ENCODE data around the gene AP2A2. TPM values are rescaled to one million over a fixed set of nuclear protein-coding genes. Genes with fewer than 3 reads are reported as not detected.

AP2A2 gene
- total RNA-seq, 1 donor from 2014 or later: 105 TPM

- H3K4me3 Mint-ChIP-seq (ENCODE audit: unreplicated experiment): no peak overlapping the region
- H3K27ac Mint-ChIP-seq (ENCODE audit: unreplicated experiment): peak overlapping the region; percentile 58
Observed at GRCh38 chr11:995752-996420, 70.2 kb downstream of the AP2A2 start.

GRCh38 chr11:996681-997080, 71.0 kb downstream of the AP2A2 start:
- Mint-ChIP-seq H3K27ac (ENCODE audit: unreplicated experiment) (peak overlapping the region; percentile 64), H3K36me3 (ENCODE audit: low read depth, unreplicated experiment) (peaks cover 12% of the 10 kb centered on the region), H3K27me3 (ENCODE audit: low read depth, unreplicated experiment) (no peaks in the 10 kb centered on the region), H3K4me1 (ENCODE audit: low read depth, unreplicated experiment) (peaks cover 3% of the 10 kb centered on the region), H3K9me3 (ENCODE audit: unreplicated experiment) (no peaks in the 10 kb centered on the region), H3K4me3 (ENCODE audit: unreplicated experiment) (peak overlapping the region; percentile 15)
- no peaks in the 10 kb centered on the region for H3K4me1 ChIP-seq (ENCODE audit: insufficient read depth, low read length)
- TF ChIP-seq CTCF (IDR thresholded peaks at IDR 0.05; ENCODE audit: insufficient read depth, low read depth, low read length) (no peak), EZH2 (IDR thresholded peaks at IDR 0.05; ENCODE audit: insufficient read depth, low read length) (no peak)
- no peaks in the 10 kb centered on the region for H3K27me3 ChIP-seq (ENCODE audit: insufficient read depth, low read length)
- H3K4me3 ChIP-seq (ENCODE audit: insufficient read depth, low read depth, low read length): no peak overlapping the region
- H3K36me3 ChIP-seq (ENCODE audit: insufficient read depth, low read length): no peaks in the 10 kb centered on the region
- peaks cover 50% of the 10 kb centered on the region for H4K20me1 ChIP-seq (ENCODE audit: insufficient read depth, low read length)
- no peak for FAIRE-seq
- no peak overlapping the region for H3K4me2 ChIP-seq (ENCODE audit: low read length)
- no peak for DNase-seq (ENCODE audit: low read depth)
- H3K27ac ChIP-seq (ENCODE audit: low read depth, low read length): peak overlapping the region; percentile 41
- no peaks in the 10 kb centered on the region for H3K9me3 ChIP-seq (ENCODE audit: insufficient read depth, low read depth, low read length)
- H3K9ac ChIP-seq (ENCODE audit: low read length): peak overlapping the region; percentile 40
- peaks cover 11% of the 10 kb centered on the region for H3K79me2 ChIP-seq (ENCODE audit: insufficient read depth, low read length)
- H2AFZ ChIP-seq (ENCODE audit: low read depth, low read length): no peak overlapping the region

More at GRCh38 chr11:995752-996420, 70.2 kb downstream of the AP2A2 start:
- H3K9ac ChIP-seq (ENCODE audit: low read length): peak overlapping the region; percentile 40
- Mint-ChIP-seq H3K9me3 (ENCODE audit: unreplicated experiment) (no peaks in the 10 kb centered on the region), H3K36me3 (ENCODE audit: low read depth, unreplicated experiment) (peaks cover 6% of the 10 kb centered on the region), H3K27me3 (ENCODE audit: low read depth, unreplicated experiment) (no peaks in the 10 kb centered on the region), H3K4me1 (ENCODE audit: low read depth, unreplicated experiment) (peaks cover 3% of the 10 kb centered on the region)
- FAIRE-seq (no peak), DNase-seq (ENCODE audit: low read depth) (peak; percentile 81)
- no peaks in the 10 kb centered on the region for H3K27me3 ChIP-seq (ENCODE audit: insufficient read depth, low read length)
- H3K79me2 ChIP-seq (ENCODE audit: insufficient read depth, low read length): peaks cover 8% of the 10 kb centered on the region
- TF ChIP-seq EZH2 (IDR thresholded peaks at IDR 0.05; ENCODE audit: insufficient read depth, low read length): no peak
- no peak for TF ChIP-seq CTCF (IDR thresholded peaks at IDR 0.05; ENCODE audit: insufficient read depth, low read depth, low read length)
- no peaks in the 10 kb centered on the region for H3K9me3 ChIP-seq (ENCODE audit: insufficient read depth, low read depth, low read length)
- H4K20me1 ChIP-seq (ENCODE audit: insufficient read depth, low read length): peaks cover 48% of the 10 kb centered on the region
- no peak overlapping the region for H3K4me3 ChIP-seq (ENCODE audit: insufficient read depth, low read depth, low read length)
- H3K4me2 ChIP-seq (ENCODE audit: low read length): no peak overlapping the region
- H3K27ac ChIP-seq (ENCODE audit: low read depth, low read length): peak overlapping the region; percentile 14
- no peaks in the 10 kb centered on the region for H3K4me1 ChIP-seq (ENCODE audit: insufficient read depth, low read length)
- no peak overlapping the region for H2AFZ ChIP-seq (ENCODE audit: low read depth, low read length)
- no peaks in the 10 kb centered on the region for H3K36me3 ChIP-seq (ENCODE audit: insufficient read depth, low read length)

GRCh38 chr11:997907-998306, 72.2 kb downstream of the AP2A2 start:
- Mint-ChIP-seq H3K27ac (ENCODE audit: unreplicated experiment) (no peak overlapping the region), H3K4me3 (ENCODE audit: unreplicated experiment) (no peak overlapping the region), H3K9me3 (ENCODE audit: unreplicated experiment) (no peaks in the 10 kb centered on the region), H3K36me3 (ENCODE audit: low read depth, unreplicated experiment) (peaks cover 17% of the 10 kb centered on the region), H3K27me3 (ENCODE audit: low read depth, unreplicated experiment) (no peaks in the 10 kb centered on the region), H3K4me1 (ENCODE audit: low read depth, unreplicated experiment) (peaks cover 3% of the 10 kb centered on the region)
- no peaks in the 10 kb centered on the region for H3K9me3 ChIP-seq (ENCODE audit: insufficient read depth, low read depth, low read length)
- no peaks in the 10 kb centered on the region for H3K4me1 ChIP-seq (ENCODE audit: insufficient read depth, low read length)
- FAIRE-seq: no peak
- no peak for TF ChIP-seq CTCF (IDR thresholded peaks at IDR 0.05; ENCODE audit: insufficient read depth, low read depth, low read length)
- TF ChIP-seq EZH2 (IDR thresholded peaks at IDR 0.05; ENCODE audit: insufficient read depth, low read length): no peak
- no peak overlapping the region for H3K4me3 ChIP-seq (ENCODE audit: insufficient read depth, low read depth, low read length)
- no peak for DNase-seq (ENCODE audit: low read depth)
- H4K20me1 ChIP-seq (ENCODE audit: insufficient read depth, low read length): peaks cover 57% of the 10 kb centered on the region
- H3K4me2 ChIP-seq (ENCODE audit: low read length): no peak overlapping the region
- no peaks in the 10 kb centered on the region for H3K27me3 ChIP-seq (ENCODE audit: insufficient read depth, low read length)
- no peaks in the 10 kb centered on the region for H3K36me3 ChIP-seq (ENCODE audit: insufficient read depth, low read length)
- H3K27ac ChIP-seq (ENCODE audit: low read depth, low read length): no peak overlapping the region
- H3K9ac ChIP-seq (ENCODE audit: low read length): no peak overlapping the region
- peaks cover 16% of the 10 kb centered on the region for H3K79me2 ChIP-seq (ENCODE audit: insufficient read depth, low read length)
- no peak overlapping the region for H2AFZ ChIP-seq (ENCODE audit: low read depth, low read length)
